Esophagus muscularis mucosa (tissue), 3 donors: ENCODE results near the gene RAB32.

Experiments used
- CTCF ChIP-seq, 3 experiments: fragments of 200-600 bp in 2 of 3; fragments of 450-650 bp in 1 of 3; sonication (generic) in 2 of 3; IDR thresholded peaks; one replicate each; pipeline ENCODE4 v1.5.1; 2017 to 2019; ENCODE audit warnings: antibody characterized with exemption in 3 of 3, mild to moderate bottlenecking in 2 of 3, moderate library complexity in 1 of 3
- POLR2A ChIP-seq: fragments of 450-650 bp; IDR thresholded peaks from one replicate; pipeline ENCODE4 v1.6.1; 2017; ENCODE audit warnings: antibody characterized with exemption, moderate library complexity, mild to moderate bottlenecking, low read depth

GRCh38 chr6:146553377-146554135 is 9.9 kb downstream of the RAB32 start:
- TF ChIP-seq POLR2A (no peak), CTCF (IDR thresholded peaks at IDR 0.05) (no peak)
